Measurements from ENCODE around the gene CRADD.
A peak's percentile ranks its signal among the peaks of the same experiment; 100 is the strongest.
"Not testable (repeated sequence)": the region's sequence is repeated elsewhere in the genome, so short reads cannot be mapped to it uniquely, and the experiment has no call there.

Gene CRADD

DNA sequence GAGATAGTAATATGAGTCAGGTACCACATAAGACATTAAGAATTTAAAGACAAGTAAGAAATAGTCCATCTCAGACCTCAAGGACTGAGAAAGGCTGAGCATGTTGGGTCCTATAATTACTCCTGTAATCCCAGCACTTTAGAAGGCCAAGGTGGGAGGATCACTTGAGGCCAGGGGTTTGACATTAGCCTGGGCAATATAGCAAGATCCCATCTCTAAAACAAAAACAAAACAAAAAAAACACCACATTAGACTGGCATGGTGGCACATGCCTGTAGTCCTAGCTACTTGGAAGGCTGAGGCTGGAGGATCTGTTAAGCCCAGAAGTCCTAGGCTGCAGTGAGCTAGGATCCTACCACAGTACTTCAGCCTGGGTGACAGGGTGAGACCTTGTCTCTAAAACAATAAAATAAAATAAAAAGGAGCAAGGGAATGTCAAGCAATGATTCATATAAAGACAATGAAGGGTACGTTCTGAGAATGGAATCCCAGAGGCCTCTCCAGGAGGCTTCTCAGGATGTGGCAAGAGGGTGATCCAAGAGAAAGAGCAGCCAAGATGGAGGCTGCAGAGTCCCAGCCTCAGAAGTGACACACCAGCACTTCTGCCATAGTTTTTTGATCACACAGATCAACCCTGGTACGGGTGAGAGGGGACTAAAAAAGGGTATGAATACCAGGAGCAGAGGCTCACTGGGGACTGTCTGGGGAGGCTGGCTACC, 206.4 kb downstream of the CRADD start:
- peak; percentile 82 for DNase-seq (ENCODE audit: low read depth)
- TF ChIP-seq, protein P1, sequence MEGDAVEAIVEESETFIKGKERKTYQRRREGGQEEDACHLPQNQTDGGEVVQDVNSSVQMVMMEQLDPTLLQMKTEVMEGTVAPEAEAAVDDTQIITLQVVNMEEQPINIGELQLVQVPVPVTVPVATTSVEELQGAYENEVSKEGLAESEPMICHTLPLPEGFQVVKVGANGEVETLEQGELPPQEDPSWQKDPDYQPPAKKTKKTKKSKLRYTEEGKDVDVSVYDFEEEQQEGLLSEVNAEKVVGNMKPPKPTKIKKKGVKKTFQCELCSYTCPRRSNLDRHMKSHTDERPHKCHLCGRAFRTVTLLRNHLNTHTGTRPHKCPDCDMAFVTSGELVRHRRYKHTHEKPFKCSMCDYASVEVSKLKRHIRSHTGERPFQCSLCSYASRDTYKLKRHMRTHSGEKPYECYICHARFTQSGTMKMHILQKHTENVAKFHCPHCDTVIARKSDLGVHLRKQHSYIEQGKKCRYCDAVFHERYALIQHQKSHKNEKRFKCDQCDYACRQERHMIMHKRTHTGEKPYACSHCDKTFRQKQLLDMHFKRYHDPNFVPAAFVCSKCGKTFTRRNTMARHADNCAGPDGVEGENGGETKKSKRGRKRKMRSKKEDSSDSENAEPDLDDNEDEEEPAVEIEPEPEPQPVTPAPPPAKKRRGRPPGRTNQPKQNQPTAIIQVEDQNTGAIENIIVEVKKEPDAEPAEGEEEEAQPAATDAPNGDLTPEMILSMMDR (IDR thresholded peaks at IDR 0.05; ENCODE audit: low read length, missing control alignments), result no peak

DNA sequence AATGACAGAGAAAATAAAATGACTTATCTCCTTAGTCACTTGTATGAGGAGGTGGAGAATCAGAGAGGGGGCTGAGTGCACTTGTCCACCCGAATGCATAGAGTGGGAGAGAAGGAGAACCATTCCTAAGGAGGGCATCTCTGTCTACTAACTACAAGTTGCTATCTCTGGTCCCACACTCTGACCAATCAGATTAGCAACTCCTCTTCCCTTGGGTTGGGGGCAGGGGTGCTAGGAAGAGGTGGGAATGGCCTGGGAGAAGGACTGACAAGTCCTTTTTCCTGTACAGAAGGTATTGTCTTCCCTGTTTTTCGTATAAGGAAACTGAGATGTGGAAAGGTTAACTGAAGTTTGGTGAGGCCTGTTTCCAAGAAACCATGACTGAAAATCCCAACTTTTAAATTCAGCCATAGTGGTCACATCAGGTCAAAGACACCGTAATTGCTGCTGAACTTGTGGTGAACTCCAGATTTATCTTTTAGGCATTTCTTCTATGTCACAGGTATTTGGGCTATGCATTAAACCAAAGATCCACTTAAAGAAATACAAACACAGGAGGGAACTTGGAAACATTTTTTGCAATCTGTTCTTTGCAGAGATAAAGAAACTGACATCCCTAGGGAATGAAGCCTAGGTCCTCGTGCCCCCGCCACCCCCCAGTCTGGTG, 207.8 kb downstream of the CRADD start:
- no peak overlapping the region for H3K4me3 ChIP-seq (replicated peaks; ENCODE audit: low read depth, low read length)
- TF ChIP-seq, protein P1 (IDR thresholded peaks at IDR 0.05; ENCODE audit: low read length, missing control alignments), result no peak
- DNase-seq (ENCODE audit: low read depth), result peak; percentile 20

More for the DNA sequence above, 206.4 kb downstream of the CRADD start:
- no peak overlapping the region for H3K4me3 ChIP-seq (replicated peaks; ENCODE audit: low read depth, low read length)

DNA sequence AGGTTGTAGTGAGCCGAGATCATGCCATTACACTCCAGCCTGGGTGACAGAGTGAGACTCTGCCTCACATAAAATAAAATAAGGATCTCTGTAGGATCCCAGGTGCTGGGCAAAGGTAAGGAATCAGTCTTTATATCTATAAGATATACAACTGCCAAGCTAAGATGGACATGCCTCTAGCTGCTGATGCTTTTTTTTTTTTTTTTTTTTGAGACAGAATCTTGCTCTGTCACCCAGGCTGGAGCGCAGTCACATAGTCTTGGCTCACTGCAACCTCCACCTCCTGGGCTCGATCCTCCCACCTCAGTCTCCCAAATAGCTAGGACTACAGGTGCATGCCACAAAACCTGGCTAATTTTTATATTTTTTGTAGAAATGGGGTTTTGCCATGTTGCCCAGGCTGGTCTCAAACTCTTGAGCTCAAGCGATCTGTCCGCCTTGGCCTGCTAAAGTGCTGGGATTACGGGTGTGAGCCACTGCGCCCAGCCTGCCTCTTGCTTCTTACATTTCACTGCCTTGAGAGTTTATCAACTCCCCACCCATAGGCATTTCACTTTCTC, 208.9 kb downstream of the CRADD start:
- DNase-seq (ENCODE audit: low read depth); H3K4me3 ChIP-seq (replicated peaks; ENCODE audit: low read depth, low read length): not testable (repeated sequence)

DNA sequence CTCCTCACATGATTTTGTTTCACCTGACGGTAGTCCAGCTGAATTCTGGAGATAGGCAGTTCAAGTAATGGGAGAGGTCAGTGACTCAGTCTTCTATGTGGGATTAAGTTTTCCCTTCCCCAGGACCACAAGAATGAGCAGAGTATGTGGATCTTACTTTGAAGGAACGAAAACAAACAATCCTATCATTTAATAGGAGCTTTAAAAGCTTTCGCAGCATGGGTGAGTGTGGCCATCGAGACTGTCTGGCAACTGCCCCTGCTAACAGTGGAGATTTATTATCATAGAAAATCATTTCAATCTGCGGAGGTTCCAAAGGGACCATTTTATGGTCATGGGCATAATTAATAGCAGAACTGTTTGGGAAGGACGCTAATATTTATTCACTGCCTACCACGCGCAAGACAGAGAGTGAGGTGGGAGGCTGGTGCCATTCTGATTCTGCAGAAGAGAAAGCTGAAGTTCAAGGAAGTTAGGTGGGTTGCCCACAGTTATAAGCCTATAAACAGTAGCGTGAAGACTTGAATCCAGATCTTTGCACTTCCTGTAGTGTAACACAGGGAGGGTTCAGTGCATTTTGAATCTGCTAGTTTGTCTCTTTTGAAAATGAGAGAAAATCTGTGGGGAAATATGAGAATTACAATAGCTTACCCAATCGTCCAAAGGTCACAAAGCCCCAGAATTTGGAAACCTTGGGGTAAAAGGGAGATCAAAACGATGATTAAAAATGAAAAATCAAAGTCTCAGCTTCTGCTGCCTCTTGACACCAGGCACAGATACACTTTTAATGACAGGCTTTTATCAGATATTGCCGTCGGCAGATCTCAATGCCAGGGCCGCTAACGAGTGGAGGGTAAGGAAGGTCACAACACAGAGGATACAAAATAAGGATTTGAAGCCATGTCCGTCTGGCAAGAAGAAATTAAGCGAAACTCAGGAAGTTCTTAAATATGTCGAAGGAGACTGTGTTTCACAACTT, 209.6 kb downstream of the CRADD start:
- TF ChIP-seq, protein P1 (IDR thresholded peaks at IDR 0.05; ENCODE audit: low read length, missing control alignments), result no peak
- no peak for DNase-seq (ENCODE audit: low read depth)
- no peak overlapping the region for H3K4me3 ChIP-seq (replicated peaks; ENCODE audit: low read depth, low read length)

DNA sequence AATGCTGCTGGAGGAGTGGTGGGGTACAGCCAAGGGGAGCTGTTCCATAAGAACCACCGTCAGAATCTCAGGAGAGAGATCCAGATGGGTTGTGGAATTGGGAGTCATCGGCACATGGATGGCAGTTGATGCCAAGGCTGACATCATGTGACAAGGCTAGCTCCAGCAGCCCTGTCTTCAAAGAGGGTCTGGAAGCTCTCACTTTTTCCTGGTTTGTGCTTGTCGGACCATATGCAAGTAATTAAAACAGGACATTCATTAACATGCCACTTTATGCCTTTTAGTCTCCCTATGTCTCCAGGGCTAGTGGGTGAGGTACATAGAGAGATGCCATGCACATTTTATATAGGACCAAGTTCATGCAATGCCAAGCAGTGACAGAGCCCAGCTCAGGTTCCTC, 211.8 kb downstream of the CRADD start:
- H3K4me3 ChIP-seq (replicated peaks; ENCODE audit: low read depth, low read length), result no peak overlapping the region
- TF ChIP-seq, protein P1 (IDR thresholded peaks at IDR 0.05; ENCODE audit: low read length, missing control alignments), result no peak
- no peak for DNase-seq (ENCODE audit: low read depth)

DNA sequence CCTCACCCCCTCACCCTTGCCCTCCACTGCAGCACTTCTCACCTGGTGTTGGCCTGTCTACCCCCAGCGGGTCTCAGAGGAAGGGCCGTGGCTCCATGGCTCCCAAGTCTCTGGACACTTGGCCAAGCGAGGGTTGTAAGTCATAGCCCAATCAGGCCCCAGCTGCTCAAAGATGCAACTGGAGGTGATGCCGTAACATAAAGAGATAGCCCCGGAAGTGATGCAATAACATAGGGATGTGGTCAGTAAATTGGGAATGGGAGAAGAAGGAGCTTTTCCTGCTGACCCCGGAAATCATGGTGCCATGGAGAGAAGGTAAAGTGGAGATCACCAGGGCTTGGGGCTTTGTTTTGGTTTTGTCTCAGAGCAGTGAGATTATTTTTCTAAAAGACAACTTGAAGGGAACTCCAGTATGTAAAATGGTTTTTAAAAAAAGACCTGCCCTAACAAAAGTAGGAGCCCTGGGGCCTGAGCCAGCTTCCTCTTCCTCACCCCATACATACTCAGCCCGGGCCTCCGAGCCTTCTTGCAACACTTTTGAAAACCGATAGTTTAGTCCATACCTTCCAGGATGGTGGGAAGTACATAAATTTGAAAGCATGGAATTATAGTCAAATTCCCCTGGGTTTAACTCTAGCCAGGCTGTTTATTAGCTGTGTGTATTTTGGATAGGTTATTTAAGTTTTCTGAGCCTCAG, 212.5 kb downstream of the CRADD start:
- no peak for DNase-seq (ENCODE audit: low read depth)
- TF ChIP-seq, protein P1 (IDR thresholded peaks at IDR 0.05; ENCODE audit: low read length, missing control alignments), result no peak
- no peak overlapping the region for H3K4me3 ChIP-seq (replicated peaks; ENCODE audit: low read depth, low read length)
